Hematopoietic multipotent progenitor cell (in vitro differentiated cells): ENCODE results near the gene RFXAP. TPM values are rescaled to one million over a fixed set of nuclear protein-coding genes. Genes with fewer than 3 reads are reported as not detected.

ENCODE experiments used
- DNase-seq, 3 donors: peaks; one replicate each; pipeline ENCODE4 v3.0.0-alpha.2; 2011 to 2015; ENCODE audit warnings: low read depth in 2 of 3, low spot score in 2 of 3
- total RNA-seq: library from RNA; depleted of rRNA; stranded (reverse); fragments of >200 nt; gene quantifications from one replicate; pipeline ENCODE4 v1.2.3, GENCODE V29; 2012

RFXAP gene
- total RNA-seq, result 2.4 TPM

GRCh38 chr13:36818804-36819738, at the start of gene RFXAP:
RFXAP (plus strand) TSS chr13:36819222; CDS start chr13:36819358, 136 bp downstream.
- peak; percentile 90 to 92 (median 91) for DNase-seq

- DNase-seq, result no peak
Observed at GRCh38 chr13:36769545-36769944, 49.5 kb upstream of the RFXAP start.

GRCh38 chr13:36770741-36771140, 48.3 kb upstream of the RFXAP start:
- DNase-seq, result no peak

- no peak for DNase-seq
Observed at GRCh38 chr13:36772853-36773252, 46.2 kb upstream of the RFXAP start.

- DNase-seq, result no peak
Observed at GRCh38 chr13:36774931-36775330, 44.1 kb upstream of the RFXAP start.

- no peak for DNase-seq
Observed at GRCh38 chr13:36776175-36776574, 42.8 kb upstream of the RFXAP start.

- no peak for DNase-seq
Observed at GRCh38 chr13:36778083-36778671, 40.8 kb upstream of the RFXAP start.

GRCh38 chr13:36783890-36784289, 35.1 kb upstream of the RFXAP start:
- no peak for DNase-seq

GRCh38 chr13:36786175-36786574, 32.8 kb upstream of the RFXAP start:
- DNase-seq, result peak in 1 of 3 donors; percentile 20

GRCh38 chr13:36787181-36787580, 31.8 kb upstream of the RFXAP start:
- no peak for DNase-seq

GRCh38 chr13:36788276-36788675, 30.7 kb upstream of the RFXAP start:
- no peak for DNase-seq

- no peak for DNase-seq
Observed at GRCh38 chr13:36789061-36789460, 30.0 kb upstream of the RFXAP start.

- DNase-seq, result no peak
Observed at GRCh38 chr13:36789730-36790129, 29.3 kb upstream of the RFXAP start.

GRCh38 chr13:36794706-36795105, 24.3 kb upstream of the RFXAP start:
- no peak for DNase-seq

- DNase-seq, result no peak
Observed at GRCh38 chr13:36795463-36795862, 23.6 kb upstream of the RFXAP start.

GRCh38 chr13:36796052-36796451, 23.0 kb upstream of the RFXAP start:
- no peak for DNase-seq

- DNase-seq, result no peak
Observed at GRCh38 chr13:36801035-36801434, 18.0 kb upstream of the RFXAP start.

GRCh38 chr13:36804588-36804987, 14.4 kb upstream of the RFXAP start:
- DNase-seq, result no peak

GRCh38 chr13:36806102-36806501, 12.9 kb upstream of the RFXAP start:
- DNase-seq, result no peak

- DNase-seq, result no peak
Observed at GRCh38 chr13:36807616-36808015, 11.4 kb upstream of the RFXAP start.

GRCh38 chr13:36813225-36813624, 5.8 kb upstream of the RFXAP start:
- DNase-seq, result no peak

- peak in 2 of 3 donors; percentile 52 to 77 for DNase-seq
Observed at GRCh38 chr13:36814465-36814864, 4.6 kb upstream of the RFXAP start.
